GM23338 (cell line): ENCODE data around the gene ZNF441.

ENCODE experiments used
- EZH2 ChIP-seq: fragments of 200-600 bp; sonication (generic); IDR thresholded peaks from one replicate; pipeline ENCODE4 v1.8.0; 2017; ENCODE audit warnings: antibody characterized with exemption, mild to moderate bottlenecking, low read depth; ENCODE audit not compliant: unreplicated experiment
- TF ChIP-seq, protein P1 (sequence below), 2 experiments: fragments of 200-600 bp in 1 of 2; sonication (generic) in 1 of 2; conservative IDR thresholded peaks; 2 replicates each; pipeline versions ENCODE4 v1.5.1 to v1.6.1; 2016 to 2017; ENCODE audit warnings: antibody characterized with exemption in 2 of 2, low read depth in 2 of 2, mild to moderate bottlenecking in 2 of 2, moderate library complexity in 1 of 2
- TF ChIP-seq, protein P2 (sequence below): fragments of 250-450 bp; sonication (Bioruptor Pico); IDR thresholded peaks from 2 replicates; pipeline ENCODE4 v1.5.0; 2020; ENCODE audit warnings: mild to moderate bottlenecking, moderate library complexity

DNA sequence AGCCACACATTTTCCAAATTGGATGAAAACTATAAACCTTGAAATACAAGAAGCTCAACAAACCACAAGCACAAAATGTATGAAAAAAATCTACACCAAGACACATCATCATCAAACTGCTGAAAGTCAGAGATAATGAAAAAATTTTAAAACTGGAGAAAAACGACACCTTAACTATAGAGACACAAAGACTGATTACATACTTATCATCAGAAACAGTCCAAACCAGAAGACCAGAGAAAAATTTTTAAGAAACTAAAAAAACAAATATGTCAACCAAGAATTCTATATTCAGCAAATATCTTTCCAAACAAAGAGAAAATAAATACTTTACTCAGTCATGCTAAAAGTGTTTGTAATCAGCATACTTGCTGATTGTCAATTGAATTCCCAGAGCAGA is 19.5 kb upstream of the ZNF441 start:
- TF ChIP-seq, protein P1, sequence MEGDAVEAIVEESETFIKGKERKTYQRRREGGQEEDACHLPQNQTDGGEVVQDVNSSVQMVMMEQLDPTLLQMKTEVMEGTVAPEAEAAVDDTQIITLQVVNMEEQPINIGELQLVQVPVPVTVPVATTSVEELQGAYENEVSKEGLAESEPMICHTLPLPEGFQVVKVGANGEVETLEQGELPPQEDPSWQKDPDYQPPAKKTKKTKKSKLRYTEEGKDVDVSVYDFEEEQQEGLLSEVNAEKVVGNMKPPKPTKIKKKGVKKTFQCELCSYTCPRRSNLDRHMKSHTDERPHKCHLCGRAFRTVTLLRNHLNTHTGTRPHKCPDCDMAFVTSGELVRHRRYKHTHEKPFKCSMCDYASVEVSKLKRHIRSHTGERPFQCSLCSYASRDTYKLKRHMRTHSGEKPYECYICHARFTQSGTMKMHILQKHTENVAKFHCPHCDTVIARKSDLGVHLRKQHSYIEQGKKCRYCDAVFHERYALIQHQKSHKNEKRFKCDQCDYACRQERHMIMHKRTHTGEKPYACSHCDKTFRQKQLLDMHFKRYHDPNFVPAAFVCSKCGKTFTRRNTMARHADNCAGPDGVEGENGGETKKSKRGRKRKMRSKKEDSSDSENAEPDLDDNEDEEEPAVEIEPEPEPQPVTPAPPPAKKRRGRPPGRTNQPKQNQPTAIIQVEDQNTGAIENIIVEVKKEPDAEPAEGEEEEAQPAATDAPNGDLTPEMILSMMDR (conservative IDR thresholded peaks at IDR 0.05; ENCODE audit: low read depth in 2 of 2): no peak
- TF ChIP-seq, protein P2, sequence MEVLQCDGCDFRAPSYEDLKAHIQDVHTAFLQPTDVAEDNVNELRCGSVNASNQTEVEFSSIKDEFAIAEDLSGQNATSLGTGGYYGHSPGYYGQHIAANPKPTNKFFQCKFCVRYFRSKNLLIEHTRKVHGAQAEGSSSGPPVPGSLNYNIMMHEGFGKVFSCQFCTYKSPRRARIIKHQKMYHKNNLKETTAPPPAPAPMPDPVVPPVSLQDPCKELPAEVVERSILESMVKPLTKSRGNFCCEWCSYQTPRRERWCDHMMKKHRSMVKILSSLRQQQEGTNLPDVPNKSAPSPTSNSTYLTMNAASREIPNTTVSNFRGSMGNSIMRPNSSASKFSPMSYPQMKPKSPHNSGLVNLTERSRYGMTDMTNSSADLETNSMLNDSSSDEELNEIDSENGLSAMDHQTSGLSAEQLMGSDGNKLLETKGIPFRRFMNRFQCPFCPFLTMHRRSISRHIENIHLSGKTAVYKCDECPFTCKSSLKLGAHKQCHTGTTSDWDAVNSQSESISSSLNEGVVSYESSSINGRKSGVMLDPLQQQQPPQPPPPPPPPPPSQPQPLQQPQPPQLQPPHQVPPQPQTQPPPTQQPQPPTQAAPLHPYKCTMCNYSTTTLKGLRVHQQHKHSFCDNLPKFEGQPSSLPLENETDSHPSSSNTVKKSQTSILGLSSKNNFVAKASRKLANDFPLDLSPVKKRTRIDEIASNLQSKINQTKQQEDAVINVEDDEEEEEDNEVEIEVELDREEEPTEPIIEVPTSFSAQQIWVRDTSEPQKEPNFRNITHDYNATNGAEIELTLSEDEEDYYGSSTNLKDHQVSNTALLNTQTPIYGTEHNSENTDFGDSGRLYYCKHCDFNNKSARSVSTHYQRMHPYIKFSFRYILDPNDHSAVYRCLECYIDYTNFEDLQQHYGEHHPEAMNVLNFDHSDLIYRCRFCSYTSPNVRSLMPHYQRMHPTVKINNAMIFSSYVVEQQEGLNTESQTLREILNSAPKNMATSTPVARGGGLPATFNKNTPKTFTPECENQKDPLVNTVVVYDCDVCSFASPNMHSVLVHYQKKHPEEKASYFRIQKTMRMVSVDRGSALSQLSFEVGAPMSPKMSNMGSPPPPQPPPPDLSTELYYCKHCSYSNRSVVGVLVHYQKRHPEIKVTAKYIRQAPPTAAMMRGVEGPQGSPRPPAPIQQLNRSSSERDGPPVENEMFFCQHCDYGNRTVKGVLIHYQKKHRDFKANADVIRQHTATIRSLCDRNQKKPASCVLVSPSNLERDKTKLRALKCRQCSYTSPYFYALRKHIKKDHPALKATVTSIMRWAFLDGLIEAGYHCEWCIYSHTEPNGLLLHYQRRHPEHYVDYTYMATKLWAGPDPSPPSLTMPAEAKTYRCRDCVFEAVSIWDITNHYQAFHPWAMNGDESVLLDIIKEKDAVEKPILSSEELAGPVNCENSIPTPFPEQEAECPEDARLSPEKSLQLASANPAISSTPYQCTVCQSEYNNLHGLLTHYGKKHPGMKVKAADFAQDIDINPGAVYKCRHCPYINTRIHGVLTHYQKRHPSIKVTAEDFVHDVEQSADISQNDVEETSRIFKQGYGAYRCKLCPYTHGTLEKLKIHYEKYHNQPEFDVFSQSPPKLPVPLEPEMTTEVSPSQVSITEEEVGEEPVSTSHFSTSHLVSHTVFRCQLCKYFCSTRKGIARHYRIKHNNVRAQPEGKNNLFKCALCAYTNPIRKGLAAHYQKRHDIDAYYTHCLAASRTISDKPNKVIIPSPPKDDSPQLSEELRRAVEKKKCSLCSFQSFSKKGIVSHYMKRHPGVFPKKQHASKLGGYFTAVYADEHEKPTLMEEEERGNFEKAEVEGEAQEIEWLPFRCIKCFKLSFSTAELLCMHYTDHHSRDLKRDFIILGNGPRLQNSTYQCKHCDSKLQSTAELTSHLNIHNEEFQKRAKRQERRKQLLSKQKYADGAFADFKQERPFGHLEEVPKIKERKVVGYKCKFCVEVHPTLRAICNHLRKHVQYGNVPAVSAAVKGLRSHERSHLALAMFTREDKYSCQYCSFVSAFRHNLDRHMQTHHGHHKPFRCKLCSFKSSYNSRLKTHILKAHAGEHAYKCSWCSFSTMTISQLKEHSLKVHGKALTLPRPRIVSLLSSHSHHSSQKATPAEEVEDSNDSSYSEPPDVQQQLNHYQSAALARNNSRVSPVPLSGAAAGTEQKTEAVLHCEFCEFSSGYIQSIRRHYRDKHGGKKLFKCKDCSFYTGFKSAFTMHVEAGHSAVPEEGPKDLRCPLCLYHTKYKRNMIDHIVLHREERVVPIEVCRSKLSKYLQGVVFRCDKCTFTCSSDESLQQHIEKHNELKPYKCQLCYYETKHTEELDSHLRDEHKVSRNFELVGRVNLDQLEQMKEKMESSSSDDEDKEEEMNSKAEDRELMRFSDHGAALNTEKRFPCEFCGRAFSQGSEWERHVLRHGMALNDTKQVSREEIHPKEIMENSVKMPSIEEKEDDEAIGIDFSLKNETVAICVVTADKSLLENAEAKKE: no peak
- no peak for TF ChIP-seq EZH2
